HG03025 (cell line): ENCODE data around the gene TPPP3.
"Not testable (repeated sequence)": the region's sequence is repeated elsewhere in the genome, so short reads cannot be mapped to it uniquely, and the experiment has no call there.

Source experiments
- ATAC-seq: cut with Tn5 transposase; IDR thresholded peaks from one replicate; pipeline ENCODE4 v1.9.1; 2021; ENCODE audit warnings: mild to moderate bottlenecking, moderate library complexity; ENCODE audit not compliant: unreplicated experiment, low FRiP score

Gene TPPP3

GRCh38 chr16:67426950-67427349 is 33.7 kb upstream of the TPPP3 start:
- ATAC-seq = no peak

GRCh38 chr16:67426022-67426421 is 32.7 kb upstream of the TPPP3 start:
- no peak for ATAC-seq

- no peak for ATAC-seq
Observed at GRCh38 chr16:67425580-67425979, 32.3 kb upstream of the TPPP3 start.

- no peak for ATAC-seq
Observed at GRCh38 chr16:67425061-67425460, 31.8 kb upstream of the TPPP3 start.

- ATAC-seq = no peak
Observed at GRCh38 chr16:67424261-67424615, 30.9 kb upstream of the TPPP3 start.

GRCh38 chr16:67423611-67424260 is 30.4 kb upstream of the TPPP3 start:
- ATAC-seq = no peak

GRCh38 chr16:67423015-67423414 is 29.7 kb upstream of the TPPP3 start:
- no peak for ATAC-seq

- ATAC-seq = no peak
Observed at GRCh38 chr16:67421030-67421429, 27.7 kb upstream of the TPPP3 start.

GRCh38 chr16:67419931-67420330 is 26.6 kb upstream of the TPPP3 start:
- ATAC-seq = no peak

- no peak for ATAC-seq
Observed at GRCh38 chr16:67419502-67419901, 26.2 kb upstream of the TPPP3 start.

- ATAC-seq = no peak
Observed at GRCh38 chr16:67417333-67418061, 24.2 kb upstream of the TPPP3 start.

- no peak for ATAC-seq
Observed at GRCh38 chr16:67415872-67416793, 22.8 kb upstream of the TPPP3 start, which contains the start of gene ZDHHC1. TSS of gene ZDHHC1 (minus strand) at chr16:67416477. CDS start at chr16:67407775, 8,702 bp downstream.

- ATAC-seq = not testable (repeated sequence)
Observed at GRCh38 chr16:67415421-67415820, 22.1 kb upstream of the TPPP3 start.

- no peak for ATAC-seq
Observed at GRCh38 chr16:67413978-67414911, 20.9 kb upstream of the TPPP3 start.

GRCh38 chr16:67412294-67412693 is 19.0 kb upstream of the TPPP3 start:
- no peak for ATAC-seq

GRCh38 chr16:67411339-67411738 is 18.0 kb upstream of the TPPP3 start:
- no peak for ATAC-seq

- no peak for ATAC-seq
Observed at GRCh38 chr16:67409631-67410030, 16.3 kb upstream of the TPPP3 start.

- ATAC-seq = no peak
Observed at GRCh38 chr16:67407788-67408452, 14.6 kb upstream of the TPPP3 start.

- no peak for ATAC-seq
Observed at GRCh38 chr16:67407176-67407787, 14.0 kb upstream of the TPPP3 start.
